ENCODE data around the gene EFCAB12. TPM values are rescaled to one million over a fixed set of nuclear protein-coding genes. Genes with fewer than 3 reads are reported as not detected.

EFCAB12 gene
- total and polyA plus RNA-seq, 2 donors (not counting 3 experiments of a cell fraction or from before 2014, with no cell fraction given) = 0.15 to 0.49 TPM

- H3K4me3 ChIP-seq (replicated peaks in 1 of 3; ENCODE audit: insufficient read depth in 1 of 3, low read depth in 1 of 3, low read length in 3 of 3) = no peak overlapping the region
- intact Hi-C loops (cut with micrococcal nuclease) (no loop called here), dilution Hi-C loops (cut with MboI; ENCODE audit: extremely low pct_ligation_motif_present, low sequenced_read_pairs) (no loop called here)
- peaks cover 2 to 12% of the 10 kb centered on the region in 2 experiments for H3K36me3 ChIP-seq (ENCODE audit: control insufficient read depth in 2 of 2, extremely low read depth in 1 of 2, insufficient read depth in 2 of 2, low read length in 2 of 2)
- H3K9me3 ChIP-seq (replicated peaks; ENCODE audit: control insufficient read depth, insufficient read depth, low read length) = no peaks in the 10 kb centered on the region
- H3K4me1 ChIP-seq (ENCODE audit: control insufficient read depth, extremely low read depth, insufficient read depth, low read length) = peaks cover 29% of the 10 kb centered on the region
- no TSS peak for BruUV-seq (replicated peaks)
- H3K4me2 ChIP-seq (ENCODE audit: insufficient read depth, low read length) = no peak overlapping the region
- CTCF ChIA-PET = interaction anchor here (0.6 to 1.9 kb wide), 2 partner anchors 51 to 65 kb away, joined by 3 to 6 read pairs; no protein-coding TSS in a partner anchor
- H3K27ac ChIP-seq (ENCODE audit: insufficient read depth, low read depth, low read length) = no peak overlapping the region
- H3K9me1 ChIP-seq (replicated peaks; ENCODE audit: control insufficient read depth, extremely low read depth, insufficient read depth, low read length) = no peaks in the 10 kb centered on the region
- POLR2A ChIA-PET = no interaction called here
- H3K9ac ChIP-seq (replicated peaks; ENCODE audit: extremely low read depth, insufficient read depth, low read length) = no peak overlapping the region
- H2AFZ ChIP-seq (ENCODE audit: low read depth, low read length) = no peak overlapping the region
- no peaks in the 10 kb centered on the region for H3K27me3 ChIP-seq (ENCODE audit: control insufficient read depth in 2 of 2, insufficient read depth in 2 of 2, low read length in 2 of 2)
- H4K20me1 ChIP-seq (replicated peaks; ENCODE audit: control insufficient read depth, extremely low read depth, insufficient read depth, low read length) = no peaks in the 10 kb centered on the region
- TF ChIP-seq POLR2AphosphoS5 (IDR thresholded peaks at IDR 0.05; ENCODE audit: insufficient read depth, low read depth, low read length) (no peak), MYC (IDR thresholded peaks at IDR 0.05; ENCODE audit: low read depth, low read length) (no peak), EZH2 (IDR thresholded peaks at IDR 0.05; ENCODE audit: borderline replicate concordance, low read depth, low read length, severe bottlenecking) (no peak), POLR2A (IDR thresholded peaks at IDR 0.05; ENCODE audit: low read depth, low read length) (no peak), JUN (IDR thresholded peaks at IDR 0.05; ENCODE audit: borderline replicate concordance, insufficient read depth, insufficient read length, low read depth) (no peak), GATA2 (IDR thresholded peaks at IDR 0.05; ENCODE audit: insufficient read depth, insufficient read length, low read depth, low read length) (no peak), FOS (IDR thresholded peaks at IDR 0.05; ENCODE audit: borderline replicate concordance, insufficient read depth, low read length) (no peak)
- TF ChIP-seq, protein P1, sequence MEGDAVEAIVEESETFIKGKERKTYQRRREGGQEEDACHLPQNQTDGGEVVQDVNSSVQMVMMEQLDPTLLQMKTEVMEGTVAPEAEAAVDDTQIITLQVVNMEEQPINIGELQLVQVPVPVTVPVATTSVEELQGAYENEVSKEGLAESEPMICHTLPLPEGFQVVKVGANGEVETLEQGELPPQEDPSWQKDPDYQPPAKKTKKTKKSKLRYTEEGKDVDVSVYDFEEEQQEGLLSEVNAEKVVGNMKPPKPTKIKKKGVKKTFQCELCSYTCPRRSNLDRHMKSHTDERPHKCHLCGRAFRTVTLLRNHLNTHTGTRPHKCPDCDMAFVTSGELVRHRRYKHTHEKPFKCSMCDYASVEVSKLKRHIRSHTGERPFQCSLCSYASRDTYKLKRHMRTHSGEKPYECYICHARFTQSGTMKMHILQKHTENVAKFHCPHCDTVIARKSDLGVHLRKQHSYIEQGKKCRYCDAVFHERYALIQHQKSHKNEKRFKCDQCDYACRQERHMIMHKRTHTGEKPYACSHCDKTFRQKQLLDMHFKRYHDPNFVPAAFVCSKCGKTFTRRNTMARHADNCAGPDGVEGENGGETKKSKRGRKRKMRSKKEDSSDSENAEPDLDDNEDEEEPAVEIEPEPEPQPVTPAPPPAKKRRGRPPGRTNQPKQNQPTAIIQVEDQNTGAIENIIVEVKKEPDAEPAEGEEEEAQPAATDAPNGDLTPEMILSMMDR (IDR thresholded peaks at IDR 0.05; ENCODE audit: extremely low read depth in 1 of 2, insufficient read depth in 1 of 2, low read depth in 1 of 2, low read length in 2 of 2) = no peak
- TF ChIP-seq, protein P2, sequence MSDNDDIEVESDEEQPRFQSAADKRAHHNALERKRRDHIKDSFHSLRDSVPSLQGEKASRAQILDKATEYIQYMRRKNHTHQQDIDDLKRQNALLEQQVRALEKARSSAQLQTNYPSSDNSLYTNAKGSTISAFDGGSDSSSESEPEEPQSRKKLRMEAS (IDR thresholded peaks at IDR 0.05; ENCODE audit: insufficient read depth, insufficient read length) = no peak
- H3K79me2 ChIP-seq (ENCODE audit: control insufficient read depth, insufficient read depth, low read length) = peaks cover 2% of the 10 kb centered on the region
- DNase-seq (ENCODE audit: low read depth, low spot score) (no peak), FAIRE-seq (no peak)
Measured at GRCh38 chr3:129448186-129448895, 19.9 kb upstream of the EFCAB12 start.

Data from endothelial cell of umbilical vein (primary cell).